GM12878 (cell line): ENCODE data around the gene KCNQ1. TPM values are rescaled to one million over a fixed set of nuclear protein-coding genes. Genes with fewer than 3 reads are reported as not detected.

Experiments
- ATAC-seq: fragments of 200-7000 bp; cut with Tn5 transposase; 3 replicates; pipeline ENCODE4 v1.9.1; 2020; ENCODE audit warnings: mild to moderate bottlenecking, moderate library complexity
- BruUV-seq: library from RNA; stranded (reverse); fragments of 400-500 nt; replicated peaks from 2 replicates; lab custom pipeline; 2021; lab: Mats Ljungman, UMichigan
- CTCF ChIA-PET: fragments of 300-600 bp; sonication (Branson Sonifier 250); formaldehyde crosslinking; extraction: SDS; loops from one replicate; lab custom pipeline; 2021; ENCODE audit warnings: inconsistent platforms; lab: Yijun Ruan, JAX
- POLR2A ChIA-PET: fragments of 350-600 bp; formaldehyde crosslinking; extraction: SDS; loops from one replicate; lab custom pipeline; 2021; ENCODE audit warnings: inconsistent platforms; lab: Charles Lee
- RAD21 ChIA-PET: fragments of 300-600 bp; sonication (Branson Sonifier 250); formaldehyde crosslinking; loops from one replicate; lab custom pipeline; 2023; ENCODE audit warnings: antibody characterized with exemption; ENCODE audit not compliant: unreplicated experiment; lab: Charles Lee
- SMC1A ChIA-PET: fragments of 300-600 bp; sonication (Branson Sonifier 250); formaldehyde crosslinking; loops from one replicate; lab custom pipeline; 2023; ENCODE audit not compliant: unreplicated experiment, uncharacterized antibody; lab: Charles Lee
- DNase-seq: peaks from one replicate; pipeline ENCODE4 v3.0.0-alpha.2; 2011; ENCODE audit warnings: low read depth, low spot score
- FAIRE-seq: peaks from 3 replicates; lab custom pipeline; 2011; peaks lifted over from hg19 to GRCh38; lab: Jason Lieb, UNC
- H2AFZ ChIP-seq: 2 replicates; pipeline ENCODE4 v1.6.0; 2011; ENCODE audit warnings: low read depth, low read length, control low read depth; ENCODE audit not compliant: control insufficient read depth
- H3K27ac ChIP-seq: 2 replicates; pipeline ENCODE4 v1.5.1; 2011; ENCODE audit warnings: control low read depth; ENCODE audit not compliant: control insufficient read depth, insufficient read depth
- H3K27me3 ChIP-seq, 2 experiments: replicated peaks in 1 of 2; 2 replicates each; pipeline versions ENCODE4 v1.6.0 to v1.6.1; 2011; ENCODE audit warnings: low read length in 1 of 2; ENCODE audit not compliant: control insufficient read depth in 2 of 2, insufficient read depth in 2 of 2
- H3K36me3 ChIP-seq, 2 experiments: 2 replicates each; pipeline ENCODE4 v1.5.1; 2011; ENCODE audit warnings: low read length in 1 of 2; ENCODE audit not compliant: control insufficient read depth in 2 of 2, insufficient read depth in 2 of 2
- H3K4me1 ChIP-seq: 2 replicates; pipeline ENCODE4 v1.6.1; 2011; ENCODE audit warnings: mild to moderate bottlenecking, low read length, moderate library complexity, mixed read lengths; ENCODE audit not compliant: control insufficient read depth, insufficient read depth
- H3K4me2 ChIP-seq: 2 replicates; pipeline ENCODE4 v1.6.0; 2011; ENCODE audit warnings: control low read depth; ENCODE audit not compliant: control insufficient read depth, insufficient read depth
- H3K4me3 ChIP-seq: fragments of 200-600 bp; sonication (generic); 2 replicates; pipeline ENCODE4 v1.5.1; 2016
- H3K79me2 ChIP-seq: 2 replicates; pipeline ENCODE4 v1.6.0; 2011; ENCODE audit warnings: low read length; ENCODE audit not compliant: control insufficient read depth, insufficient read depth
- H3K9ac ChIP-seq: 2 replicates; pipeline ENCODE4 v1.8.0; 2011; ENCODE audit warnings: low read length, control low read depth, mixed read lengths; ENCODE audit not compliant: control insufficient read depth, insufficient read depth
- H3K9me3 ChIP-seq: replicated peaks from 3 replicates; pipeline ENCODE4 v1.5.1; 2011; ENCODE audit warnings: mild to moderate bottlenecking, low read length; ENCODE audit not compliant: control insufficient read depth, insufficient read depth
- H4K20me1 ChIP-seq: 2 replicates; pipeline ENCODE4 v1.6.0; 2011; ENCODE audit not compliant: control insufficient read depth, insufficient read depth
- ASH2L ChIP-seq: fragments of 300-600, 200-600 bp; sonication (generic); IDR thresholded peaks from 2 replicates; pipeline ENCODE4 v1.6.1; 2017; ENCODE audit warnings: low read depth, mild to moderate bottlenecking, borderline replicate concordance
- BHLHE40 ChIP-seq, 2 experiments: fragments of 450-650 bp in 1 of 2; IDR thresholded peaks; 2 replicates each; pipeline ENCODE4 v1.6.1; 2011 to 2017; ENCODE audit warnings: low read depth in 2 of 2, borderline replicate concordance in 1 of 2, improper control_type of control experiment in 1 of 2, low read length in 1 of 2, mild to moderate bottlenecking in 1 of 2
- BMI1 ChIP-seq: fragments of 450-650 bp; IDR thresholded peaks from 2 replicates; pipeline ENCODE4 v1.6.1; 2016; ENCODE audit warnings: mild to moderate bottlenecking, moderate library complexity, borderline replicate concordance
- RAD51 ChIP-seq: fragments of 450-650 bp; IDR thresholded peaks from 2 replicates; pipeline ENCODE4 v1.6.1; 2016; ENCODE audit warnings: moderate library complexity, mild to moderate bottlenecking, inconsistent platforms
- SMC3 ChIP-seq: IDR thresholded peaks from 2 replicates; pipeline ENCODE4 v1.6.1; 2011; ENCODE audit warnings: low read length, improper control_type of control experiment, borderline replicate concordance
- SUPT20H ChIP-seq: IDR thresholded peaks from 2 replicates; pipeline ENCODE4 v1.6.1; 2011; ENCODE audit warnings: low read depth, mild to moderate bottlenecking, low read length, moderate library complexity, borderline replicate concordance; ENCODE audit not compliant: control insufficient read depth
- WGBS: methylation state at CpG from one replicate; pipeline ENCODE4 v1.1.6; 2016; ENCODE audit warnings: low lambda C conversion rate; ENCODE audit not compliant: insufficient replicate concordance, insufficient coverage; ENCODE audit errors: missing lambda C conversion rate; 5-methylcytosine and 5-hydroxymethylcytosine counted together
- in situ Hi-C: fragments of 300-500 bp; cut with MboI; formaldehyde crosslinking; loops from 9 replicates; pipeline ENCODE4 v1.14.3; 2018; ENCODE audit warnings: mixed read lengths
- intact Hi-C: fragments of 100-400 bp; cut with micrococcal nuclease; formaldehyde crosslinking; loops from one replicate; pipeline ENCODE4 v1.14.2; 2022; ENCODE audit not compliant: unreplicated experiment
- polyA plus RNA-seq, 11 experiments: library from polyadenylated mRNA; depleted of rRNA in 4 of 11; unstranded in 6 of 11; stranded (reverse) in 5 of 11; fragments of >200 nt; fragmentation: Nextera tagmentation in 4 of 11; fragmentation: Illumina TruSeq in 1 of 11; extraction: Ambion mirVana in 4 of 11; extraction: Trizol in 1 of 11; gene quantifications; 1 replicate in 1 of 11; 2 replicates in 10 of 11; pipeline versions ENCODE4 v1.2.1 to v1.2.3, GENCODE V29; 2011 to 2016; ENCODE audit warnings: inconsistent platforms in 2 of 11, missing spikeins in 2 of 11, low read depth in 1 of 11
- total RNA-seq, 4 experiments: library from RNA; depleted of rRNA in 3 of 4; stranded (reverse); fragments of >200 nt in 3 of 4; fragmentation: Illumina TruSeq in 1 of 4; extraction: Trizol in 1 of 4; gene quantifications; 2 replicates each; pipeline versions ENCODE4 v1.2.1 to v1.2.3, GENCODE V29; 2013 to 2021

KCNQ1 gene
- total and polyA plus RNA-seq, 10 of the 15 experiments (the other 5 are each of a cell fraction or from before 2014, with no cell fraction given) = 0.03 to 0.15 (median 0.12) TPM; not detected in 7

DNA sequence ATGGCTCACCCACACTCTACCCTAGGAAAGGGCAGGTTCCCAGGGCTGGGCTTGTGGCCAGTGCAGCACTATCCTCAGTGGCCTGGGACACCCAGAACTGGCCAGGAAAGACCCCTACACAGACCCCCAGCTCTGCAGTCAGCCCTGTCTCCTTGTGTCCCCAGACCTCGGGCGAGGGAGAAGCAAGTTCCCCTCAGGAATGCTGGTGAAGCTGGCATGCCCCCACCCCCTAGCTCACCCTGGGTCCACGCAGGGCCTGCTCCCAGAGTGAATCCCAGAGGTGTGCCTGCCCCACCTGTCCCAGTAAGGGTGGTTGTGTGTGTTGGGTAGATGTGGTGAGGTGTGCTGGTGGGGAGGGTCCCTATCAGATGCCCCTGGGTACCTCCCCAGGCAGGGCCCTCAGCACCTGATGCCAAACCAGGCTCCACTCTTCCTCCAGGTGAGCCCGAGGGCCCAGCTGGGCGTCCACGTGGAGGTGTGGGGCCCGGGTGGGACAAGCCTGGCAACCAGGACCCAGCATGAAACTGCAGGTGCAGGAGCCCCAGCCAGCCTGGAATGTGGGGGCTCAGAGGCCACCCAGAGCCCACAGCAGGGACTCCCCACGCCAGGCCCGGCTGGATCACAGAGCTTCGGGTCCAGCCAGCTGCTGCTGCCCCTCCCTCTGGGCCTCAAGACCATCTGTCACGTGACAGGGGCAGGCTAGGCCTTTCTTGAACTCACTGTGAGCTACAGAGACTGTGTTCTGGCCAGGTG lies 303.4 kb downstream of the KCNQ1 start:
- Histone ChIP-seq H4K20me1 (no peaks in the 10 kb centered on the region), H3K4me2 (no peak overlapping the region), H3K9ac (no peak overlapping the region), H3K27me3 (no peaks in the 10 kb centered on the region; a peak in 1 of 4 replicates)
- POLR2A ChIA-PET = no interaction called here
- TF ChIP-seq BHLHE40 (IDR thresholded peaks at IDR 0.05; ENCODE audit: borderline replicate concordance in 1 of 2, low read depth in 2 of 2, low read length in 1 of 2) (peak in 1 of 2 experiments; percentile 43; a peak in 2 of 4 replicates), BMI1 (no peak), ASH2L (no peak), SMC3 (no peak), SUPT20H (no peak), RAD51 (peak; percentile 49; the same call in 1 of the 2 replicates)
- TF ChIP-seq, all 136 proteins: peak for 2
- Histone ChIP-seq H3K4me3 (no peak overlapping the region), H3K27ac (no peak overlapping the region), H3K79me2 (no peaks in the 10 kb centered on the region), H3K36me3 (no peaks in the 10 kb centered on the region), H3K4me1 (no peaks in the 10 kb centered on the region; the same call in 1 of the 2 replicates), H3K9me3 (no peaks in the 10 kb centered on the region), H2AFZ (no peak overlapping the region)
- FAIRE-seq (no peak), ATAC-seq (no peak), DNase-seq (no peak)
- intact Hi-C loops (no loop called here), in situ Hi-C loops (no loop called here)
- ChIA-PET CTCF (no interaction called here), RAD21 (no interaction called here), SMC1A (no interaction called here)
- WGBS = 18% methylated on average over 11 of the region's 11 CpGs
- no TSS peak for BruUV-seq
